Fibroblast of lung (primary cell): Measurements from ENCODE around the gene PGF.
"Not testable (repeated sequence)": the region's sequence is repeated elsewhere in the genome, so short reads cannot be mapped to it uniquely, and the experiment has no call there.

ENCODE experiments used
- EZH2 ChIP-seq: IDR thresholded peaks from 2 replicates; pipeline ENCODE4 v1.5.1; 2012; ENCODE audit warnings: low read length, control low read depth, mild to moderate bottlenecking; ENCODE audit errors: missing control alignments
- TF ChIP-seq, protein P1 (sequence below), 2 donors: IDR thresholded peaks in 1 of 2; conservative IDR thresholded peaks in 1 of 2; 1 replicate in 1 of 2; 2 replicates in 1 of 2; pipeline ENCODE4 v1.5.1; 2011 to 2012; ENCODE audit warnings: low read length in 2 of 2, control low read depth in 1 of 2, inconsistent platforms in 1 of 2, low read depth in 1 of 2, mild to moderate bottlenecking in 1 of 2

DNA sequence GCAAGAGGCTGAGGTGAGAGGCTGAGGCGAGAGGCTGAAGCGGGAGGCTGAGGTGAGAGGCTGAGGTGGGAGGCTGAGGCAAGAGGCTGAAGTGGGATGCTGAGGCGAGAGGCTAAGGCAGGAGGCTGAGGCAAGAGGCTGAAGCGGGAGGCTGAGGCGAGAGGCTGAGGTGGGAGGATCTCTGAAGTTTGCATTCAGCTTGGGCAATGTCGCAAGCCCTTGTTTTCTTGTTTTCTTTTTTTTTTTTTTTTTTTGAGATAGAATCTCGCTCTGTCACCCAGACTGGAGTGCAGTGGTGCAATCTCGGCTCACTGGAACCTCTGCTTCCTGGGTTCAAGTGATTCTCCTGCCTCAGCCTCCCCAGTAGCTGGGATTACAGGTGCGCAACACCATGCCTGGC, 23.7 kb downstream of the PGF start:
- not testable (repeated sequence) for TF ChIP-seq EZH2
- TF ChIP-seq, protein P1, sequence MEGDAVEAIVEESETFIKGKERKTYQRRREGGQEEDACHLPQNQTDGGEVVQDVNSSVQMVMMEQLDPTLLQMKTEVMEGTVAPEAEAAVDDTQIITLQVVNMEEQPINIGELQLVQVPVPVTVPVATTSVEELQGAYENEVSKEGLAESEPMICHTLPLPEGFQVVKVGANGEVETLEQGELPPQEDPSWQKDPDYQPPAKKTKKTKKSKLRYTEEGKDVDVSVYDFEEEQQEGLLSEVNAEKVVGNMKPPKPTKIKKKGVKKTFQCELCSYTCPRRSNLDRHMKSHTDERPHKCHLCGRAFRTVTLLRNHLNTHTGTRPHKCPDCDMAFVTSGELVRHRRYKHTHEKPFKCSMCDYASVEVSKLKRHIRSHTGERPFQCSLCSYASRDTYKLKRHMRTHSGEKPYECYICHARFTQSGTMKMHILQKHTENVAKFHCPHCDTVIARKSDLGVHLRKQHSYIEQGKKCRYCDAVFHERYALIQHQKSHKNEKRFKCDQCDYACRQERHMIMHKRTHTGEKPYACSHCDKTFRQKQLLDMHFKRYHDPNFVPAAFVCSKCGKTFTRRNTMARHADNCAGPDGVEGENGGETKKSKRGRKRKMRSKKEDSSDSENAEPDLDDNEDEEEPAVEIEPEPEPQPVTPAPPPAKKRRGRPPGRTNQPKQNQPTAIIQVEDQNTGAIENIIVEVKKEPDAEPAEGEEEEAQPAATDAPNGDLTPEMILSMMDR (conservative IDR thresholded peaks at IDR 0.05 in 1 of 2, IDR thresholded peaks at IDR 0.05 in 1 of 2; ENCODE audit: low read depth in 1 of 2, low read length in 2 of 2), result not testable (repeated sequence)
